Keratinocyte (primary cell): ENCODE measurements around the gene NHSL1.

Source experiments
- EZH2 ChIP-seq: IDR thresholded peaks from one replicate; pipeline ENCODE4 v1.6.1; 2012; ENCODE audit warnings: inconsistent platforms, mild to moderate bottlenecking, low read length, moderate library complexity
- TF ChIP-seq, protein P1 (sequence below), 3 experiments: IDR thresholded peaks in 1 of 3; conservative IDR thresholded peaks in 1 of 3; optimal IDR thresholded peaks in 1 of 3; 2 replicates in 2 of 3; 3 replicates in 1 of 3; pipeline versions ENCODE3 to v1.5.1; 2011; ENCODE audit warnings: low read length in 3 of 3, mild to moderate bottlenecking in 3 of 3, moderate library complexity in 2 of 3, control low read depth in 1 of 3, inconsistent platforms in 1 of 3; ENCODE audit not compliant: insufficient read depth in 2 of 3; ENCODE audit errors: extremely low read depth in 1 of 3

GRCh38 chr6:138403324-138403800, 95.9 kb downstream of the NHSL1 start:
- TF ChIP-seq, protein P1, sequence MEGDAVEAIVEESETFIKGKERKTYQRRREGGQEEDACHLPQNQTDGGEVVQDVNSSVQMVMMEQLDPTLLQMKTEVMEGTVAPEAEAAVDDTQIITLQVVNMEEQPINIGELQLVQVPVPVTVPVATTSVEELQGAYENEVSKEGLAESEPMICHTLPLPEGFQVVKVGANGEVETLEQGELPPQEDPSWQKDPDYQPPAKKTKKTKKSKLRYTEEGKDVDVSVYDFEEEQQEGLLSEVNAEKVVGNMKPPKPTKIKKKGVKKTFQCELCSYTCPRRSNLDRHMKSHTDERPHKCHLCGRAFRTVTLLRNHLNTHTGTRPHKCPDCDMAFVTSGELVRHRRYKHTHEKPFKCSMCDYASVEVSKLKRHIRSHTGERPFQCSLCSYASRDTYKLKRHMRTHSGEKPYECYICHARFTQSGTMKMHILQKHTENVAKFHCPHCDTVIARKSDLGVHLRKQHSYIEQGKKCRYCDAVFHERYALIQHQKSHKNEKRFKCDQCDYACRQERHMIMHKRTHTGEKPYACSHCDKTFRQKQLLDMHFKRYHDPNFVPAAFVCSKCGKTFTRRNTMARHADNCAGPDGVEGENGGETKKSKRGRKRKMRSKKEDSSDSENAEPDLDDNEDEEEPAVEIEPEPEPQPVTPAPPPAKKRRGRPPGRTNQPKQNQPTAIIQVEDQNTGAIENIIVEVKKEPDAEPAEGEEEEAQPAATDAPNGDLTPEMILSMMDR (optimal IDR thresholded peaks at IDR 0.05 in 1 of 3, IDR thresholded peaks at IDR 0.05 in 1 of 3, conservative IDR thresholded peaks at IDR 0.05 in 1 of 3; ENCODE audit: extremely low read depth in 1 of 3, insufficient read depth in 2 of 3, low read length in 3 of 3): peak in 1 of 3 experiments; percentile 25
- TF ChIP-seq EZH2: no peak
